ENCODE data around the gene CORO1C.

- TF ChIP-seq MAX (IDR thresholded peaks at IDR 0.05; ENCODE audit: low read depth) (no peak), TAF1 (IDR thresholded peaks at IDR 0.05; ENCODE audit: borderline replicate concordance, low read depth, low read length) (no peak), TEAD4 (IDR thresholded peaks at IDR 0.05; ENCODE audit: borderline replicate concordance, insufficient read depth) (no peak), CTCF (IDR thresholded peaks at IDR 0.05) (no peak), PBX3 (IDR thresholded peaks at IDR 0.05) (no peak), POLR2AphosphoS5 (IDR thresholded peaks at IDR 0.05; ENCODE audit: low read depth, low read length) (no peak), FOXJ3 (CRISPR knock-in tag; IDR thresholded peaks at IDR 0.05) (no peak), GABPA (IDR thresholded peaks at IDR 0.05; ENCODE audit: low read depth) (no peak), EZH2phosphoT487 (IDR thresholded peaks at IDR 0.05; ENCODE audit: borderline replicate concordance, low read depth) (no peak), TCF12 (IDR thresholded peaks at IDR 0.05) (no peak), YY1 (IDR thresholded peaks at IDR 0.05; ENCODE audit: low read depth) (no peak)
Observed at GRCh38 chr12:108693751-108694150, 37.6 kb downstream of the CORO1C start.
